GM11168 (cell line): Measurements from ENCODE around the gene PEX19.
"Not testable (repeated sequence)": the region's sequence is repeated elsewhere in the genome, so short reads cannot be mapped to it uniquely, and the experiment has no call there.

Experiments used
- in situ Hi-C: fragments of 300-500 bp; cut with MboI; formaldehyde crosslinking; loops from one replicate; pipeline ENCODE4 v1.12.0; 2022; ENCODE audit warnings: low sequenced_read_pairs; ENCODE audit not compliant: unreplicated experiment

PEX19 gene

GRCh38 chr1:160284782-160285344, at the start of gene PEX19:
PEX19 (minus strand) TSS chr1:160285133; CDS start chr1:160285124, 9 bp downstream.
- in situ Hi-C loops, result no loop called here

GRCh38 chr1:160332516-160332915, 47.6 kb upstream of the PEX19 start:
- in situ Hi-C loops, result no loop called here

GRCh38 chr1:160330119-160330518, 45.2 kb upstream of the PEX19 start:
- in situ Hi-C loops, result no loop called here

- in situ Hi-C loops, result no loop called here
Observed at GRCh38 chr1:160328184-160328583, 43.3 kb upstream of the PEX19 start.

GRCh38 chr1:160326418-160326817, 41.5 kb upstream of the PEX19 start:
- in situ Hi-C loops, result no loop called here

- in situ Hi-C loops, result no loop called here
Observed at GRCh38 chr1:160325252-160325651, 40.3 kb upstream of the PEX19 start.

- in situ Hi-C loops, result no loop called here
Observed at GRCh38 chr1:160322831-160323230, 37.9 kb upstream of the PEX19 start.

GRCh38 chr1:160315359-160315758, 30.4 kb upstream of the PEX19 start:
- in situ Hi-C loops, result no loop called here

GRCh38 chr1:160309571-160309970, 24.6 kb upstream of the PEX19 start:
- in situ Hi-C loops, result no loop called here

GRCh38 chr1:160309185-160309557, 24.2 kb upstream of the PEX19 start:
- in situ Hi-C loops, result no loop called here

- in situ Hi-C loops, result no loop called here
Observed at GRCh38 chr1:160308451-160309184, 23.7 kb upstream of the PEX19 start.

- in situ Hi-C loops, result no loop called here
Observed at GRCh38 chr1:160307118-160307791, 22.3 kb upstream of the PEX19 start.

- in situ Hi-C loops, result no loop called here
Observed at GRCh38 chr1:160300173-160300572, 15.2 kb upstream of the PEX19 start.

- in situ Hi-C loops, result loop anchor here (10.0 kb wide), 1 partner anchor 101 kb away; the partner anchor contains the start of gene CASQ1
Observed at GRCh38 chr1:160296036-160296435, 11.1 kb upstream of the PEX19 start.

- in situ Hi-C loops, result loop anchor here (10.0 kb wide), 1 partner anchor 98 kb away; the partner anchor contains the start of gene CASQ1
Observed at GRCh38 chr1:160293020-160293968, 8.4 kb upstream of the PEX19 start.

GRCh38 chr1:160291248-160292220, 6.6 kb upstream of the PEX19 start:
- in situ Hi-C loops, result loop anchor here (10.0 kb wide), 1 partner anchor 97 kb away; the partner anchor contains the start of gene CASQ1

- in situ Hi-C loops, result not testable (repeated sequence)
Observed at GRCh38 chr1:160287769-160288168, 2.8 kb upstream of the PEX19 start.

- in situ Hi-C loops, result no loop called here
Observed at GRCh38 chr1:160285506-160285905, 573 bp upstream of the PEX19 start.

- in situ Hi-C loops, result no loop called here
Observed at GRCh38 chr1:160284220-160284781, 632 bp downstream of the PEX19 start.
